Suppressor macrophage (primary cell): ENCODE measurements around the gene MYOD1.

Experiments used
- DNase-seq, 4 experiments: peaks; one replicate each; pipeline ENCODE4 v3.0.0-alpha.2; 2020 to 2022

The MYOD1 gene

DNA sequence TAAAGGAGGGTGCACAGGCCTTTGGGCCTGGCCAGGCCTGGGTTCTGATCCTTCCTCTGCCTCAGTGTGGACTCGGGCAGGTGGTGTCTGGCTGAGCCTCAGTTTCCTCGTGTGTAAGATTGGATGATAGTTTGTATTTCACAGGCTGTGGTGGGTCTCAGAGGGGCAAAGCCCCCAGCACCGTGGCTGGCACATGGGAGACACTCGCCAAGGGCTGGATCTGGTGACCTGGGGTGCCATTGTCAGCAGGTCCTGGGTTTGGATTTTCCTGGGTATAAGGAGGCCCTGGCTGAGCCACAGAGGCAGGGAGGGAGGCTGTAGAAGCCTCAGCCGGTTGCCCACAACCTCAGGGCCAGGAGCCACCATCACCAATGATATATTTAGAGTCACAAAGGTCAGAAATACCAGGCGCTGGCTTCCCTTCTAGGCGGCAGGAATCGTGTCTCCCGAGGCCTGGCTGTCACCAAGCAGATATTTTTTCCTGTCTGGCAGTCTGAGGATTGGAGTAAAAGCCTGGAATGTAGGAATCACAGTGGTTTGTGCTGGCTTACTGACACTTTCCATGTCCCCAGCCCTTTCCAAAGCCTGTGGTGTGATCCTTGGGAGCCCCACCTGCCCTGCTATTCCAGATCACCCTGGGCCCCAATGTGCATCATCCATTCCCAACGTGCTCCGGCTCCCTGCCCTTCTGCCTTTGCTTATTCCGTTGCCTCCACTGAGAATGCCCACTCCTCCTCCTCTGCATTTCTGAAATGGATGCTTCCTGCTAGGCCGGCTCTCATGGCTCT, 30.8 kb downstream of the MYOD1 start:
- no peak for DNase-seq

DNA sequence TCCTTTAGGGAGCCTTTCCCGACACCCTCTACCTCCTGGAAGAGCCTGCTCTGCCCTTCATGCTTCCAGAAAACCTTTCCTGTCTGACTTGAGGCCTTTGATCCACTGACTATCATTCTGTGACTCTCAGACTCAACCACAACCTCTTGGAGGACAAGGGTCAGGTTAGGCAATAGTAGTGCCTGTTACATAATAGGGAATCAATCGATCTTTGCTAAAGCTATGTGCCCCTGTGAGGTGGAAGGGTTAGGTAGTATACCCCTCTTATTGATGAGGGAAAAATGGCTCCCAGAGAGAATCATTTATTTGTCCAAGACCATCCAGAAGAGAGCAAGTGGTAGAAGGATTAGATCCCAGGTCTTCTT, 31.4 kb downstream of the MYOD1 start:
- no peak for DNase-seq

DNA sequence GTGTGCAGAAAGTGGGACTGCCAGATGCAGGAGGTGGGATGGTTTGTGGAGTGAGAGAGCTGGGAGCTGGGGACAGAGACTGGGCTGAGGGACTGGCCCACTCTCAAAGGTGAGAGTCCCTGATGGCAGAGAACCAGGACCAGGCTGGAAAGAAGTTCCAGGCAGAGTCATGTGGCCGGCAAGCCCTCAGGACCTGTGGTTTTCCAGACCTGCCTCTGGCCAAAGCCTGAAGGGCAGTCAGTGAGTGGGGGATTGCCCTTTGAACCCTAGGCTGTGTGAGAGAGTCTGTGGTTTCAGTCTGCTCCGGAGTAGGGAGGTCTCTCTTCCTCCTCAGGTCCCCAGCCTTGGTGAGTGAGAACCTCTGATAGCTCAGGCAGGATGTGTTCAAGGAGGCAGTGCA, 32.2 kb downstream of the MYOD1 start:
- DNase-seq, result no peak

DNA sequence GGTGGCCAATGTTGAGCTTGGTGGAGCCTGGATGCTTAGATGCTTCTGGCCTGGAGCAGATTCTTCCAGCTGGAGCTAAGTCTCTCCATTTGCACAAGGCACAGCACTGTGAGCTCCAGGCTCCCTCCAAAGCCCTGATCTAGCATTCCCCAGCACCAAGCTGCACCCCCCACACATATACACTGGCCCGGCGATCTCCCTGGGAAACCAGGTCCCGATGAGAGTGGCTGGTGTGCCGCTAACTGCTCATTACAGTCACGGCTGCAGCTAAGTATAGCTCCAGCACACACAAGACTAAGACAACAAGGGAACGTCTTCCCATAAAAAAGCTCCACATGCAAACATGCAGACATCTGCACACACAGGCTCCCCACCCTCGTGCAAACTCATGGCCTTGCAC, 32.8 kb downstream of the MYOD1 start:
- no peak for DNase-seq

DNA sequence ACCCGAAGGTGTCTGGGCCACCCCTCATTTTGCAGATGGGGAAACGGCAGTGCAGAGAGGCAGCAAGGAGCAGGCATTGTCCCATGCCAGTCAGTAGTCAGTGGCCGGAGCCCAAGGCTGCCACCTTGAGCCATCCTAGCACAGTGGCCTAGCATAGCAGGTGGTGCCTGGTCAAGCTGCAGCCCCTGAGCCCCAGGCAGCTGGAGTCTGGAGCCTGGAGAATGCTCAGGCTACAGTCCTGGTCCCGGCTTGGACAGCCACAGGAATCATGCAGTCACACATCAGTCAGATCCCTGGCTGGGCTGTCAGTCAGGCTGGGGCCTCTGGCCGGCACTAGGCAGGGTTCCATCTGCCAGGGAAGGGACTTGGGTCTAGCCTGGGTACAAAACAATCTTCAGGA, 33.8 kb downstream of the MYOD1 start:
- DNase-seq, result no peak

DNA sequence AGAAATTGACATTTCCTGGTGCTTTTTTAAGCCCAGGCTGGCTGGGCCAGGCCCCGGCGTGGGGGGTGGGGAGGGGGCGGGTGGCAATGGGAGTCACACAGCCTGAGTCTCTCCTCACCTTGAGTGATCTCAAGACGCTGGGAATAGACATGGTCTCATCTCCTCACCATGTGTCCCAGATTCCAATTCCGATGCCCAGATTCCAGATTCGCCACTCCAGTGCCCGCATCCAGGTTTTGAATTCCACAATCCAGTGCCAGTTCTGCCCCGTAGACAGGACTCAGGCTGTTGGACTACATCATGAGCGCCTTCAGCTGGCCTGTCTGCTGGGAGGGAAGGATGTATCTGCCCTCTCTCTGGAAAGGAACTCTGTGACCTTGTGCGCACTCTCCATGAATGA, 34.3 kb downstream of the MYOD1 start:
- DNase-seq, result no peak

DNA sequence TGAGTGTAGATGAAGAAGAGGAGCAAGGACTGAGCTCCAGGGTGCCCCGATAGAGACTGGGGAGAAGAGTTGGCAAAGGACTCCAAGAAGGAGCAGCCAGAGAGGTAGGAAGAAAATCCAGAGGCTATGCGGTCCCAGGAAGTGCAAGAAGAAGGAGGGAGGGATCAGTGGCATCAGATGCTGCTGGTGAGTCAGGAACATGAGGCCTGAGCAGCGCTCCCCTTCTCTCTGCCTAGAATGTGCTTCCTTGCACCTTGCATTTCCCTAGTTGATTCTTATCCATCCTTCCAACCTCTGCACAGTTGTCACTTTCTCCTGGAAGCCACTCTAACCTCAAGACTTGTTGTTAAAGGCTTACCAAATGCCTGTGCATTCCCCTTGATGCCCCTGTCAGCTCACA, 36.5 kb downstream of the MYOD1 start:
- DNase-seq, result no peak

DNA sequence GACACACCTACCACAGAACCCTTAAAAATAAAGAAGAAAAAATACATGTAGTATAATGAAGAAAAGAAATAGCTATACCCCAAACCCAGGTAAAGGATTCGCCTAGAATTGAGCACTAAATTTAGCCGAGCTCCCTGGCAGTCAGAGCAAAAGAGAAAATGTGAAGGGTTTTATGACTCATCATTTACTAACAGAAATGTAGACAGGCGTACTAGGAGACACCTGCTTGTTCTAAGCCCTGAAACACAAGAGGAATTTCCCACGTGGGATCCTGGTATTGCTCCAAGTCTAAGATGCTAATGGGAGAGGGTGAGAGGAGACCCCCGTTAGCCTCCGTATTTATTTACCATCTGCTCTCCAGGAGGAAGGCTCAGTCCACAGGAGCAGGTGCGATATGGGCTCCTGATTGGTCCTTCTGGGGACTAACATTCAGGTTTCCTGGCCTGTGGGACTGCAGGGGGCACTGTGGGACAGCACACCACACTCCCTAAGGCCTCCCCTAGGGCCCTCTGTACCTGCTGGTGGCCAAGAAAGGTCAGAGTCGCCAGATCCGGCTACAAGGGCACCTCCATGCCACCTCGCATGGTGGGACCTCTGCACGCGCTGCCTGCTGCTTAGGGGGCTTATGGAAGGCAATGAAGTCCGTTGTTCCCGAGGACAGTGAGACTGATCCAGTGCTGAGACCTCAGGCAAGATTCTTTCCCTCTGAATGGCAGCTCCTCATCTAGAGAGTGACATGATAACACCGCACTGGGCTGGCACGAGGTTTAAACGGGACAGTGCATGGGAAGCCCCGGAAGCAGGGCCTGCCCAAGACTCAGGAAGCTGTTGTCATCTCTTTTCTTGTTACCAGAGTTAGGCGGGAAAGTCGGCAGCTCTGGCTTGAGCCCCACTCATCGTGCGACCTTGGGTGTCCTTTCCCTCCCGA, 41.0 kb downstream of the MYOD1 start:
- DNase-seq, result peak; percentile 15 to 57 (median 34)

DNA sequence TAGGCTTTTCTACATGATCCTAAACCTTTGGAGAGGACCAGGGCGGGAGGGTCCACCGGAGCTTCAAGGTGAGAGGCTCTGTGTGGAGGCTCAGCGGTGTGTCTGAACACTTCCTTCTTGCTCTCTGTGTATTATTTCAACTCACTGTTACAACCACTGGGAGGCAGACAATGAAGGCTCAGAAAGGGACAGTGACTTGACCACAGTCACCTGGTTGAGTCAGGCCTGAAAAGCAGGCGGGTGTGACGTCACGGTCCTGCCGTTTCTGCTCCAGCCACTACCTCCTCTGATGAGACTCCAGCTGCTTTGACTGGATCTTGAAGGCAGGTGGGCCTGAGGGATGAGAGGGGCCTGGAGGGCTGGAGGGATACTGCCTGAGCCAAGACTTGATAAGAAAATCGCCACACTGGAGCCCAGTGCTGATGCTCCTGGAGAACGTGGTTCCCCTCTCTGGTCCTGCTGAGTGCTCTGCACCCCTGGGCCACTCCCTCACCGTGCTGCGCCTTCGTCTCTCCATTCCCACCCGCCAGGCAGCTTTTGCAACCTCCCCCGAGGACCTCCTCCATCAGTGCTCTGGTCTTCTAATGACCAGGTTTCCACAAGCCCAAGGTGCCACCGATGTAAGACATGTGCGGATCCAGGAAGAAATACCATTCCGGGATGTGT, 43.1 kb downstream of the MYOD1 start:
- DNase-seq, result no peak

DNA sequence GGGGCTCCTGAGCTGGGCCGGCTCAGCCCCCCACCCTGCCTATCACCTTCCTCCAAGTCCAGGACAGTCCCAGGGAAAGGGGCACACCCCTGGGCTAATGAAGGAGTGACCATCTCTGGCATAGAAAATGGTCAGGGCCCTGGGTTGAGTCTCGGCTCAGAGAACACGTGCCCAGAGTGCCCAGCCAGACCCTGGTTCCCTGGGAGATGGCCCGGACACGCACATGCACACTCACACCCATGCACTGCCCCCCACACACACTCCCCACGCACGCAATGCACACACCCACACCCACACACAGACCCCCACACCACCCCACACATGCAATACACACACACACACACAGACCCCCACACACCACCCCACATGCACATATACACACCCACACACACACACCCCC, 43.9 kb downstream of the MYOD1 start:
- no peak for DNase-seq

DNA sequence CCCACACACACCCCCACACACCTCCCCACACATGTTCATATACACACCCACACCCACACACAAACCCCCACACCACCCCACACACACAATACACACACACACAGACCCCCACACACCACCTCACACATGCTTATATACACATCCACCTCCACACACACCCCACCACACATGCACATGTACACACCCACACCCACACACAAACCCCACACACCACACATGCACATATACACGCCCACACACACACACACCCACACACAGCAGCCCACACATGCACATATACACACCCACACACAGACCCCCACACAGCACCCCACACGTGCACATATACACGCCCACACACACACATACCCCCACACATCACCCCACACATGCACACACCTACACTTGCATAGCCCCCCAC, 44.3 kb downstream of the MYOD1 start:
- no peak for DNase-seq

DNA sequence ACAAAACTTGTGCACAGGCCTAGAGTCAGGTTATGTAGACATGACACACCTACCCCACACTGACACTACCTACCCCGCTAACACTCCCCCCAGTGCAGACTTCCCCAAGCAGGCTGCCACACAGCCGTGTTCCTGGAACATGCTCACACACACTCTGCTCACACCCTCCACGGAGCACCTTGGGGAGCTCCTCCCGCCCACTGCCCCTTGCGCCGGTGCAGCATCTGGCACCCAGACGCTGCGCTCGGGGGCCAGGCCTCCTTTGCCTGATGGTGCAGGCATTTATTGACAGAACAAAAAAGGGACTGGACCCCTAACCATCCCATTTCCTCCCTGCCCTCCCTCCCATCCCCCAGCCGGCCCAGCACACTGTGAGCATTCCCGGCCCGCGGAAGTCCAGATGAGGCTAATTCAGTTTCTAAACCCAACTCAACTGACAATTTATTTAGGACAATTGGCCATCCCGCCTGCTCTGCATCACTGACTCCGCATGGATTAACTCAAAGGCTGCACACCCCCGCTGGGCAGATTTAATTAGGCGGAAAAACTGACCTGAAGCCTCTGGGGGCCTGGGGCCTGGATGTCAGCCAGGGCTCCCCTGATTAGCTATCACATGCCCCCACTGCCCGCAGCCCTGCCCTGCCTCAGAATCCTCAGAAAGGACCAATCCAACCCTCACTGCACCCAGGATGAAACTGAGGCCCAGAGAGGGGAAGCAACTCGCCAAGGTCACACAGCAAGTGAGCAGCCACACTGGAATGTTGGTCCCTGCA, 45.3 kb downstream of the MYOD1 start:
- DNase-seq, result no peak

DNA sequence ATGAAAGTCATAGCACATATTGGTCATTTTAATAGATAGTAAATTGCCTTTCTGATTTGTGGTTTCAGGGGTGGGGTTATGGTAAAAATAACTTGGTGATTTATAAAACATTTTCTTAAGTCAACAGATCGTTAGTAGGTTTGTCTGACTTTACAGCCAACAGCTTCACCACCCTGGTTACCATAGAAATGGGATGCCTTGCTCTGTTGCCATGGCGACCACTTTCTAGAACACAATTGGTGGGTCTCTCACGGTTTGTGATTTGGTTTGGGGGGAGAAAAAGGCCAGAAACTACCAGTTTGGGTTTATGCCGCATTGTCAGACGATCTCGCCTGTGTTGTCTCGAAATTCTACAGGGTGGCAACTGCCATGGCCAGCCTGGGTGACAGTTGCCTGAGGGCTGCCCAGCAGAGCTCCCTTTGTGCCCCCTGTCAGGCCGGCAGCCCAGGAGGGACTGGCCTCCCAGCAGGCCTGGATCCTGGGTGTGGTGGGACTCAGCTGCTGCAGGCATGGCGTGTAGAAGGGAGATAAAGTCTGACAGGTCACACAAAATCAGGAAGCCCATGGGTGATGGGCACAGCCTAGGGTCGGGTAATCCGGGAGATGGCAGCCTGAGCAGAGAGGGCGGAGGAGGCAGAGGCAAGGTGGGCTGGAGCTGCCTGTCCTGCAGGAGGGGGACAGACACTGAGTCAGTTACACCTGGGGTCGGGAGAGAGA, 46.1 kb downstream of the MYOD1 start:
- no peak for DNase-seq

DNA sequence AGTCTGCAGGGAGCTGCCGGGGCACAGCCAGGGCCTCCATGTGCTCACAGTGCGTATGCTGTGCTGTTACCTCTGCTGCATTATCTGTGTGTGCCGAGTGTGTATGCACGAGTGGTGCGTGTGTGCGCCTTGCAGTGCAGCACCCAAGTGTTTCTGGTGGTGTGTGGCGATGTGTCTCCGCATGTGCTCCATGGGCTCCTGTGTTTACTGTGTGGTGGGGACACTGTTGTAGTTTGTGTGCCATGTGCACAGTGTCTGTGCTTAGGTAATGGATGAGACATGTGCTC, 46.6 kb downstream of the MYOD1 start:
- no peak for DNase-seq

DNA sequence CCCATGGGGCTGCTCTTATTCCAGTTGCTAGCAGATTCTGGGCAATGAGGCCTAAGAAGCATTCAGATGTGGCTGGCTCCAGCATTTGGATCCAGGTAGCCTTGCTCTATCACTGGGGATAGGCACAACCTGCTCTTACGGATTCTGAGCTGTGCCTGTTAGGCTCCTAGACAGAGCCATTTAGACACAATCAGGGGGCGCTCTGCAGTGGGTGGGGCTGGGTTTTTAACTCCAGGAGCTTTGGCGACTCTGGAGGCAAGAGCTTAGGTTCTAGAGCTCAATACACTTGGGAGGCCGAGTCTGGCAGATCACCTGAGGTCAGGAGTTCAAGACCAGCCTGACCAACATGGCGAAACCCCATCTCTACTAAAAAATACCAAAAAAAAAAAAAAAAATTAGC, 47.2 kb downstream of the MYOD1 start:
- DNase-seq, result no peak

DNA sequence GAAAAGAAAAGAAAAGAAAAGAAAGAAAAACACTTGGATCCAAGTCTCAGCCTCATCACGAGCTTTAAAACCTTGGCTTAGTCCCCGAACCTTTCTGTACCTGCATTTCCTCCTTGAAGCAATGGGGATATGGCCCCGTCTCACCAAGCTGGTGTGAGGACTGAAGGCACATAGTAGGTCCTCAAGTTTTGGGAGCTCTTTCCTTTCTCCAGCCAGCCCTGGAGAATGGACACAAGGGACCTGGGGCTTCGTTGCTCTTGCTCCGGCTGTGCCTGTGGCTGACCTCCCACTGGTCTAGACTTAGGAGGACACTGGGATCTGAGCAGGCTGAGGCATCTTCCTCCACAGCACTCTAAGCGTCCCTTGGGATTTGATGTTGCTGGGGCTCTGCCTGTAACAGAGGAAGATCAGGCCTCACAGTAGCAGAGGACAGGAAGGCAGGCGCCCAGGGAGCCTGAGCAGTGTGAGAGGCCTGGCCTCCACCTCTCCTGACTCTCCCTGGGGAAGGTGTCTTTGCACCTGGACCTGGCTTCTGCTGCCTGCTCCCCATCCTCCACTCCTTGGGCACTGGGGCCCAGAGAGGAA, 48.0 kb downstream of the MYOD1 start:
- no peak for DNase-seq

DNA sequence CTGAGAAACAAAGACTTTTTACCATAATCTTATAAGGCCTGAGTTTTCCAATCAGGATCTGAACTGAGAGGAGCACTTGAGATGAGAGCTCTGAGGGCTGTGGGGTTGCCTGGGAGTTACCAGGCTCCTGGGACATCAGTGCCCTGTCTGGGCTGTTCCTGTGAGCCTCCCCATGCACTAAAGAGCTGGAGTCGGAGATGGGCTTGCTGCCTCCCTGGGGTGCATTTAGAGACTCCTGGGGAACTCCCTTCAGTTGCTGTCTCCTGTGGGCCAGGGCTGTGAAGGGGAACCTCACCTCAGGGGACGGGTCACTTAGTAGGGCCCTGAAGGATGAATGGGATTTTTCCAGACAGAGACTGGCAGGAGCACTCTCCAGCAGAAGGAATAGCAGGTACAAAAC, 48.5 kb downstream of the MYOD1 start:
- no peak for DNase-seq

DNA sequence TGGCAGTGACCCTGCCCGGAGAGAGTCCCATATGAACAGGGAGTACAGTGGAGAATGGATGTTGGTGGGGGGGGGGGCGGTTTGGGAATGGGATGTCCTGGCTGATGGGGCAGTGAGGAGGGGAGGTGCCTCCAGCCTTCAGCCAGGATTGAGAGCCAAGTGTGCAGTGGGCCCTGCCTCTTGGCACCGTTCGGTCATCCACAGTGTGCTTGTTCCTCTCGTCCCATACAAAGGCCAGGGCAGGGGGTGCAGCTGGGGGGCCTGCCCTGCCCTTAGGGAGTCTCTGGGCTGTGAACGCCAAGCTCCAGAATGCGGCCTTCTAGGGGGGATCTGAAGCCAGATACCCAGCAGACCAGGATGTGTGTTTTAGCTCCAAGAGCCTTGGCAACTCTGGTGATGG, 49.2 kb downstream of the MYOD1 start:
- DNase-seq, result no peak

DNA sequence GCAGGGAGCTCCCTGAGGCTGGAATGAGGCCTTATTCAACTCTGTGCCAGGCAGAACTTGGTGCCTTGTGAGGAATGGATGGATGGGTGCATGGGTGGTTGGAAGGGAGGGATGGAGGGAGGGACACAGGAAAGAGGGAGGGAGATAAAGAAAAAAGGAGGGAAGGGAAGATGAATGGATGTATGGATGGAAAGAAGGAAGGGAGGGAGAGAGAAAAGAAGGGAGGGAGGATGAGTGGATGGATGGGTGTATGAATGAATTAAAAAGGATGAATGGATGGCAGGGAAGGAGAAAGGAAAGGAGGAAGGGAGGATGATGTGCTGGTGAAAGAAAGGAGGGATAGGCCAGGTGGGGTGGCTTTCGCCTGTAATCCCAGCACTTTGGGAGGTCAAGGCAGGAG, 49.8 kb downstream of the MYOD1 start:
- DNase-seq, result no peak

DNA sequence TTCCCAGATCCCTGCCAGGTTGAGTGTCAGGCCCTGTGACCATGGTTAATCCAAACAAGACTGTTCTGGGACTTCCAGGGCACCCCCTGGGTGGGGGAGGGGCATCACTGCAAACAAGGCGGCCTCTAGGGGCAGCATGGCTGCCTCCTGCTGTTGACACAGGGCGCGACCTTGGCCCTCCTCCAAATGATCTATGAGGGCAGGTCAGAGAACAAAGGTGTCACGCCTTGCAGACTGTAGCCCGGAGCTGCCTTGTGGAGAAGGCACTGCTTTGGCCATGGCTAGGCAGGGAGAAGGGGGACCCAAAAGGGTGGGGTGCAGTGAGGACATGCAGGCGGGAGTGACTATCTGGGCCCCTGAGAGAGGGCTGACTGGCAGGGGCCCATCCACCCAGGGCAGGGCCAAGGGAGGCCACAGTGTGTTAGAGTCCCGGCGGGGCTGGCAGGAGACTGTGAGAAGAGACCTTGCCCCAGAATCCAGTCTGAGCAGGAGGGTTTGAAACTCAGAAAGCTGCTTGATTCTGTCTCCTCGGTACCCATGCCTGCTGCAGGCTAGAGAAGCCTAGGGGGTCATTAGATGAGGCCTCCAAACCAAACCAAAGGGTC, 50.8 kb downstream of the MYOD1 start:
- DNase-seq, result peak in 1 of 4 experiments; percentile 8

DNA sequence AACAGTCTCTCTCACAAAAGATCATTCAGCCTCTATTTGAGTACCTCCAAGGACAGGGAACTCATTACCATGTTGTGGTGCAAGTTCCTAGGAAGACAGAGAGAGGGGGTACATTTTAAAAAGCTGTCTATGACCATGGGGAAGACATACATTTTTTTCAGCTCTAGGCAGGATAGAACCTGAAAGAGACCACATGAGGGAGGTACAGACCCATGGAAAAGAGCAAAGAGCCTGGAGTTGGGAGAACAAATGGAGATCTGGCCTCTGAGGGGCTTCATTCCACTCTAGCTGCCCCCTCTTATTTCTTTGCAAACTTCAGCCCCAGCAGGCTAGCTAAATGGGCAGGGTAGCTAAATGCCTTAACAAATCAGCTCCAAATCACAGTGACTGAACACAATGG, 51.5 kb downstream of the MYOD1 start:
- no peak for DNase-seq
